ENCODE results near the gene LTA.
"Not testable (repeated sequence)": the region's sequence is repeated elsewhere in the genome, so short reads cannot be mapped to it uniquely, and the experiment has no call there.

The LTA gene

GRCh38 chr6:31586599-31587281 lies 14.7 kb downstream of the LTA start:
- DNase-seq (ENCODE audit: low read depth in 2 of 2), result no peak

GRCh38 chr6:31587791-31588777 lies 16.0 kb downstream of the LTA start:
- DNase-seq (ENCODE audit: low read depth in 2 of 2), result no peak

- no peak for DNase-seq (ENCODE audit: low read depth in 2 of 2)
These were observed 17.0 kb downstream of the LTA start for GRCh38 chr6:31588871-31589650.

- DNase-seq (ENCODE audit: low read depth in 2 of 2), result not testable (repeated sequence)
These were observed 18.6 kb downstream of the LTA start for GRCh38 chr6:31590691-31591090.

- DNase-seq (ENCODE audit: low read depth in 2 of 2), result no peak
These were observed 20.3 kb downstream of the LTA start for GRCh38 chr6:31592396-31592771.

GRCh38 chr6:31597006-31597405 lies 24.9 kb downstream of the LTA start:
- DNase-seq (ENCODE audit: low read depth in 2 of 2), result no peak

- DNase-seq (ENCODE audit: low read depth in 2 of 2), result no peak
These were observed 35.2 kb downstream of the LTA start for GRCh38 chr6:31607317-31607716.

- DNase-seq (ENCODE audit: low read depth in 2 of 2), result no peak
These were observed 37.7 kb downstream of the LTA start for GRCh38 chr6:31609519-31610406.

- no peak for DNase-seq (ENCODE audit: low read depth in 2 of 2)
These were observed 38.9 kb downstream of the LTA start for GRCh38 chr6:31610968-31611367.

- DNase-seq (ENCODE audit: low read depth in 2 of 2), result no peak
These were observed 42.1 kb downstream of the LTA start for GRCh38 chr6:31614075-31614619.

GRCh38 chr6:31614684-31615578 lies 42.8 kb downstream of the LTA start, which contains the start of gene AIF1:
Gene AIF1, plus strand, starts transcription at chr6:31615234. Its CDS starts 96 bp downstream, at chr6:31615330.
- DNase-seq (ENCODE audit: low read depth in 2 of 2), result no peak

GRCh38 chr6:31615748-31616147 lies 43.7 kb downstream of the LTA start:
- no peak for DNase-seq (ENCODE audit: low read depth in 2 of 2)

- no peak for DNase-seq (ENCODE audit: low read depth in 2 of 2)
These were observed 44.9 kb downstream of the LTA start for GRCh38 chr6:31617010-31617409.

- peak; percentile 93 to 94 for DNase-seq (ENCODE audit: low read depth in 2 of 2)
These were observed 47.9 kb downstream of the LTA start for GRCh38 chr6:31619805-31620585.

GRCh38 chr6:31620586-31621319 lies 48.7 kb downstream of the LTA start, which contains the start of gene PRRC2A:
Gene PRRC2A, plus strand, starts transcription at chr6:31620715. Its CDS starts 2,075 bp downstream, at chr6:31622790.
- DNase-seq (ENCODE audit: low read depth in 2 of 2), result peak in 1 of 2 donors; percentile 89

- DNase-seq (ENCODE audit: low read depth in 2 of 2), result no peak
These were observed 49.3 kb downstream of the LTA start for GRCh38 chr6:31621320-31621939.

GRCh38 chr6:31621991-31622390 lies 49.9 kb downstream of the LTA start:
- DNase-seq (ENCODE audit: low read depth in 2 of 2), result no peak

- no peak for DNase-seq (ENCODE audit: low read depth in 2 of 2)
These were observed 50.6 kb downstream of the LTA start for GRCh38 chr6:31622684-31623091.
